Posterior cingulate gyrus (tissue), 11 donors: ENCODE data around the gene CNTN2.

Source experiments
- DNase-seq, 10 donors: peaks; one replicate each; pipeline versions ENCODE4 v3.0.0 to v3.0.0-alpha.2; 2020 to 2021; ENCODE audit warnings: mixed read lengths in 3 of 10
- intact Hi-C: fragments of 100-400 bp; cut with DNase I; formaldehyde crosslinking; loops from one replicate; pipeline ENCODE4 v1.15.1; 2023

Gene CNTN2

GRCh38 chr1:205068457-205069040, 25.5 kb downstream of the CNTN2 start:
- intact Hi-C loops: no loop called here
- no peak for DNase-seq

- peak in 2 of 10 donors; percentile 64 to 74 for DNase-seq
- intact Hi-C loops: no loop called here
These were observed 26.5 kb downstream of the CNTN2 start for GRCh38 chr1:205069371-205070125.

- intact Hi-C loops: no loop called here
These were observed 28.0 kb downstream of the CNTN2 start for GRCh38 chr1:205071028-205071409.

GRCh38 chr1:205071801-205072200, 28.8 kb downstream of the CNTN2 start:
- DNase-seq: peak in 3 of 10 donors; percentile 67 to 88 (median 75)
- intact Hi-C loops: no loop called here

More at GRCh38 chr1:205071028-205071409, 28.0 kb downstream of the CNTN2 start:
- peak in 2 of 10 donors; percentile 22 to 67 for DNase-seq

- DNase-seq: peak in 1 of 10 donors; percentile 47
- intact Hi-C loops: no loop called here
These were observed 29.3 kb downstream of the CNTN2 start for GRCh38 chr1:205072286-205072685.

- intact Hi-C loops: no loop called here
- DNase-seq: peak in 1 of 10 donors; percentile 55
These were observed 29.9 kb downstream of the CNTN2 start for GRCh38 chr1:205072881-205073280.

GRCh38 chr1:205073511-205073910, 30.5 kb downstream of the CNTN2 start:
- intact Hi-C loops: no loop called here
- peak in 2 of 10 donors; percentile 76 to 88 for DNase-seq

- intact Hi-C loops: no loop called here
These were observed 31.1 kb downstream of the CNTN2 start for GRCh38 chr1:205074084-205074483.

GRCh38 chr1:205074513-205074912, 31.5 kb downstream of the CNTN2 start:
- DNase-seq: peak in 1 of 10 donors; percentile 55
- intact Hi-C loops: no loop called here

More at GRCh38 chr1:205074084-205074483, 31.1 kb downstream of the CNTN2 start:
- DNase-seq: peak in 1 of 10 donors; percentile 55

GRCh38 chr1:205075642-205076155, 32.7 kb downstream of the CNTN2 start:
- DNase-seq: peak in 1 of 10 donors; percentile 73
- intact Hi-C loops: no loop called here

- intact Hi-C loops: no loop called here
- DNase-seq: peak in 1 of 10 donors; percentile 33
These were observed 33.3 kb downstream of the CNTN2 start for GRCh38 chr1:205076245-205076761.

GRCh38 chr1:205077158-205077933, 34.3 kb downstream of the CNTN2 start:
- peak in 1 of 10 donors; percentile 72 for DNase-seq

GRCh38 chr1:205077934-205078311, 34.9 kb downstream of the CNTN2 start:
- DNase-seq: no peak
- intact Hi-C loops: no loop called here

More at GRCh38 chr1:205077158-205077933, 34.3 kb downstream of the CNTN2 start:
- intact Hi-C loops: no loop called here

GRCh38 chr1:205082431-205082830, 39.4 kb downstream of the CNTN2 start:
- intact Hi-C loops: no loop called here
- no peak for DNase-seq

GRCh38 chr1:205084360-205084759, 41.3 kb downstream of the CNTN2 start, which contains the start of gene TMEM81:
Gene TMEM81, minus strand, starts transcription at chr1:205084460. Its CDS starts 140 bp downstream, at chr1:205084320.
- intact Hi-C loops: no loop called here

GRCh38 chr1:205088341-205088740, 45.3 kb downstream of the CNTN2 start:
- DNase-seq: no peak
- intact Hi-C loops: no loop called here

More at GRCh38 chr1:205084360-205084759, 41.3 kb downstream of the CNTN2 start, which contains the start of gene TMEM81:
- DNase-seq: no peak

GRCh38 chr1:205091043-205091740, 48.2 kb downstream of the CNTN2 start:
- DNase-seq: no peak
- intact Hi-C loops: no loop called here

GRCh38 chr1:205095422-205095821, 52.4 kb downstream of the CNTN2 start:
- DNase-seq: no peak
- intact Hi-C loops: no loop called here

- DNase-seq: no peak
- intact Hi-C loops: no loop called here
These were observed 55.2 kb downstream of the CNTN2 start for GRCh38 chr1:205098242-205098641.

- intact Hi-C loops: no loop called here
- DNase-seq: no peak
These were observed 59.4 kb downstream of the CNTN2 start for GRCh38 chr1:205102404-205102803.
